Peyer's patch (tissue), 4 donors: ENCODE measurements around the gene CDK5. TPM values are rescaled to one million over a fixed set of nuclear protein-coding genes. Genes with fewer than 3 reads are reported as not detected.

Experiments
- DNase-seq, 3 donors: peaks; one replicate each; pipeline ENCODE4 v3.0.0-alpha.2; 2017 to 2019
- H3K27ac ChIP-seq, 4 donors: fragments of 200-600 bp; sonication (generic); one replicate each; pipeline ENCODE4 v1.5.1; 2016 to 2019
- H3K27me3 ChIP-seq, 2 donors: fragments of 200-600 bp; sonication (generic); one replicate each; pipeline ENCODE4 v1.5.1; 2019
- H3K36me3 ChIP-seq, 3 donors: fragments of 200-600 bp; sonication (generic); one replicate each; pipeline ENCODE4 v1.5.1; 2016 to 2019
- H3K4me1 ChIP-seq, 4 donors: fragments of 200-600 bp; sonication (generic); one replicate each; pipeline ENCODE4 v1.5.1; 2016 to 2019
- H3K4me3 ChIP-seq, 4 donors: fragments of 200-600 bp; sonication (generic); 1 replicate in 3 of 4; 2 replicates in 1 of 4; pipeline ENCODE4 v1.5.1; 2016 to 2019; ENCODE audit warnings: mild to moderate bottlenecking in 1 of 4
- H3K9me3 ChIP-seq, 4 donors: fragments of 200-600 bp; sonication (generic); one replicate each; pipeline ENCODE4 v1.5.1; 2016 to 2019; ENCODE audit warnings: mild to moderate bottlenecking in 1 of 4
- POLR2A ChIP-seq, 2 donors: fragments of 450-650 bp; IDR thresholded peaks; one replicate each; pipeline ENCODE4 v1.5.1; 2017; ENCODE audit warnings: antibody characterized with exemption in 2 of 2, mild to moderate bottlenecking in 2 of 2, moderate library complexity in 2 of 2
- total RNA-seq, 4 donors: library from RNA; depleted of rRNA; stranded (reverse); fragments of >200 nt; gene quantifications; one replicate each; pipeline ENCODE4 v1.1.0, GENCODE V29; 2016
- TF ChIP-seq, protein P1 (sequence below), 6 experiments: fragments of 450-650 bp in 4 of 6; fragments of 200-600 bp in 2 of 6; sonication (generic) in 1 of 6; IDR thresholded peaks; one replicate each; pipeline ENCODE4 v1.5.1; 2017 to 2019; ENCODE audit warnings: antibody characterized with exemption in 6 of 6, mild to moderate bottlenecking in 3 of 6, moderate library complexity in 1 of 6

Gene CDK5
- total RNA-seq, 4 donors from 2014 or later = 6.9 to 15.4 (median 13.8) TPM

DNA sequence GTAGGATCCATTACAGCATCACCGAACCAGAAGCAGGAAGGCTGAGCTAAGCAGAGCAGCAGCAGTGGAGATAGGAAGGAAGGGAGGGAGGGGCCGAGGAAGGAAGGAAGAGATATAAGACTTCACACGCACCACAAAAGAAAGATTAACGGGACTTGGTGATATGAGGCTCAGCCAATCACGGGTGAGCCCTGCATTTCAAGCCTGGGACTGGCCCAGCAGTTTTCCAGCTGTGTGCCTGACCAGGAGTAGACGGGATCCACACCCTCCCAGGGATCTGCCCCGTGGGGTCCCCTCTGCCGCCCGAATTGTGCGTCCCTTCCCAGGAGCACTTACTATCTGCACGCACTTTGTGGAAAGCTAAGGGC lies 49.6 kb downstream of the CDK5 start:
- peak overlapping the region; percentile 17 to 39 (median 30) for H3K4me3 ChIP-seq

DNA sequence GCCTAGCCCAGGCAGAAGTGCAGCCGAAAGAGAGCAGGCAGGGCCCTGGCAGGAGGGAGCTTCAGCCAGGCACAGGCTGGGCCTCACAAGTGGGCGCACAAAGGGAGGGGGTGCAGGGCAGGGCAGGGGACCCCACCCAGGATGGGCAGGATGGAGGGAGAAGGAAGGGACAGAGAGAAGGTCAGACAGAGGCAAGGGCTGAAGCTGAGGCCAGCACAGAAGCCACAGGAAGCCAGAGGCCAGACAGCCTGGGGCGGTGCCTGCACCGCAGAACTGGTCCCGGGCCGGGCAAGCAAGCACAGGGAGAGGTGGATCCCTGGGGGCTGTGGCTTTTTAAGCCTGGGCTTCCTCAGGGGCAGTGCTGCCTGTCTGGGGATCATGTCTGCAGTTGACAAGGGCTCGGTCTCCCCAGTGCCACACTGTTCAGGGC lies 50.2 kb downstream of the CDK5 start:
- DNase-seq = no peak
- no peak overlapping the region for H3K4me3 ChIP-seq
- TF ChIP-seq POLR2A (IDR thresholded peaks at IDR 0.05) = no peak
- TF ChIP-seq, protein P1, sequence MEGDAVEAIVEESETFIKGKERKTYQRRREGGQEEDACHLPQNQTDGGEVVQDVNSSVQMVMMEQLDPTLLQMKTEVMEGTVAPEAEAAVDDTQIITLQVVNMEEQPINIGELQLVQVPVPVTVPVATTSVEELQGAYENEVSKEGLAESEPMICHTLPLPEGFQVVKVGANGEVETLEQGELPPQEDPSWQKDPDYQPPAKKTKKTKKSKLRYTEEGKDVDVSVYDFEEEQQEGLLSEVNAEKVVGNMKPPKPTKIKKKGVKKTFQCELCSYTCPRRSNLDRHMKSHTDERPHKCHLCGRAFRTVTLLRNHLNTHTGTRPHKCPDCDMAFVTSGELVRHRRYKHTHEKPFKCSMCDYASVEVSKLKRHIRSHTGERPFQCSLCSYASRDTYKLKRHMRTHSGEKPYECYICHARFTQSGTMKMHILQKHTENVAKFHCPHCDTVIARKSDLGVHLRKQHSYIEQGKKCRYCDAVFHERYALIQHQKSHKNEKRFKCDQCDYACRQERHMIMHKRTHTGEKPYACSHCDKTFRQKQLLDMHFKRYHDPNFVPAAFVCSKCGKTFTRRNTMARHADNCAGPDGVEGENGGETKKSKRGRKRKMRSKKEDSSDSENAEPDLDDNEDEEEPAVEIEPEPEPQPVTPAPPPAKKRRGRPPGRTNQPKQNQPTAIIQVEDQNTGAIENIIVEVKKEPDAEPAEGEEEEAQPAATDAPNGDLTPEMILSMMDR (IDR thresholded peaks at IDR 0.05) = no peak
- H3K36me3 ChIP-seq = no peaks in the 10 kb centered on the region
- peaks cover 0 to 11% (median 0%) of the 10 kb centered on the region in 4 donors for H3K4me1 ChIP-seq
- no peaks in the 10 kb centered on the region for H3K27me3 ChIP-seq
- no peaks in the 10 kb centered on the region for H3K9me3 ChIP-seq
- peak overlapping the region in 3 of 4 donors; percentile 5 to 66 (median 49) for H3K27ac ChIP-seq

More for the DNA sequence above, 49.6 kb downstream of the CDK5 start:
- TF ChIP-seq, protein P1 (IDR thresholded peaks at IDR 0.05) = no peak
- TF ChIP-seq POLR2A (IDR thresholded peaks at IDR 0.05) = no peak
- H3K27ac ChIP-seq = peak overlapping the region in 3 of 4 donors; percentile 39 to 66 (median 49)
- no peaks in the 10 kb centered on the region for H3K36me3 ChIP-seq
- H3K27me3 ChIP-seq = no peaks in the 10 kb centered on the region
- DNase-seq = peak in 1 of 3 donors; percentile 38
- no peaks in the 10 kb centered on the region for H3K9me3 ChIP-seq
- H3K4me1 ChIP-seq = peaks cover 0 to 17% (median 0%) of the 10 kb centered on the region in 4 donors

DNA sequence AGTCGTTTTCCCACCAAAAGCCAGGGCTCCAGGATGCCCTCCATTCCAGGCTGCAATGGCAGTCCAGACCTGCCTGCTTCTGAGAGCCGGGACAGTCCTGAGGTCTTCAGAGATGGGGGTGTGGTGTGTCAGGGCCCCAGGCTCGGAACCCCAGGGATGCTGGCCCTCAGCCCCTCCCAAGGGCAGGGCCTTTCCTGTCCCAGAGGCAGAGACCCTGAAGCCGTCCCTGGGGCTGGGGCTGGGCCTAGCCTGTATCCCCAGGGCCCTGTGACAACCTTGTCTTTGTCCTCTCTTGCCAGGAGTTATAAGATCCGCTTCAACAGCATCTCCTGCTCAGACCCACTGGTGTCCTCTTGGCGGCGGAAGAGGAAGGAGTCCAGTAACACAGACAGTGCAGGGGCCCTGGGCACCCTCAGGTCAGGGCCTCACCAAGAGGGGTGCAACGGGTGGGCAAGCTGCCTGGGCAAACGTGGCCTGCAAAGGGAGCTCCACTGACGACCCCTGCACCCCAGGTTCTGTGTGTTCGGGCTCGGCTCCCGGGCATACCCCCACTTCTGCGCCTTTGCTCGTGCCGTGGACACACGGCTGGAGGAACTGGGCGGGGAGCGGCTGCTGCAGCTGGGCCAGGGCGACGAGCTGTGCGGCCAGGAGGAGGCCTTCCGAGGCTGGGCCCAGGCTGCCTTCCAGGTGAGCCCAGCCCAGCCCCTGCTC lies 51.0 kb downstream of the CDK5 start:
- no peak overlapping the region for H3K4me3 ChIP-seq
- H3K27ac ChIP-seq = no peak overlapping the region
- no peaks in the 10 kb centered on the region for H3K27me3 ChIP-seq
- peaks cover 0 to 5% (median 0%) of the 10 kb centered on the region in 4 donors for H3K4me1 ChIP-seq
- no peaks in the 10 kb centered on the region for H3K9me3 ChIP-seq
- TF ChIP-seq, protein P1 (IDR thresholded peaks at IDR 0.05) = no peak
- TF ChIP-seq POLR2A (IDR thresholded peaks at IDR 0.05) = no peak
- DNase-seq = no peak
- H3K36me3 ChIP-seq = no peaks in the 10 kb centered on the region

DNA sequence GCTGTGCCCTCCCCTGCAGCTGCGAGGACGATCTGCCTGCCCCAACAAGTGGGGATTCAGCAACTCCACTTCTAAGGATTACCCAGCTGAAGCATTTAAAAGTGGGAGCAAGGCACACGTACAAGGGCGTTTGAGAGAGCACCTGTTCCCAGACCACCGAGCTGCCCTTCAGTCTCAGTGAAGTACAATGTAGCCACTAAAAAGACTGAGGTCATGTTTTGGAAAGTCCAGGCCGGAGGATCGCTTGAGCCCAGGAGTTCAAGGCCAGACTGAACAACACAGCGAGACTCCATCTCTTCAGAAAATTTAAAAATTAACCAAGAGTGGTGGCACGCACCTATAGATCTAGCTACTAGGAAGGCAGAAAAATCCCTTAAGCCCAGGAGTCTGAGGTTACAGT lies 52.1 kb downstream of the CDK5 start:
- H3K4me1 ChIP-seq = peaks cover 0 to 5% (median 0%) of the 10 kb centered on the region in 4 donors
- no peak for TF ChIP-seq POLR2A (IDR thresholded peaks at IDR 0.05)
- TF ChIP-seq, protein P1 (IDR thresholded peaks at IDR 0.05) = no peak
- H3K36me3 ChIP-seq = no peaks in the 10 kb centered on the region
- no peak for DNase-seq
- no peaks in the 10 kb centered on the region for H3K27me3 ChIP-seq
- H3K9me3 ChIP-seq = no peaks in the 10 kb centered on the region
- no peak overlapping the region for H3K4me3 ChIP-seq
- H3K27ac ChIP-seq = no peak overlapping the region

Other genes starting within 250 kb of the CDK5 start
- gene AOC1, start 205.4 kb downstream of the CDK5 start, total RNA-seq = 1,000 to 10,000 TPM in 2 of 4 donors, 100 to 1,000 TPM in 1, 1 to 10 TPM in 1; 9.1 to 1,314 (median 833) TPM
- gene KCNH2, start 79.6 kb downstream of the CDK5 start, total RNA-seq = 1 to 10 TPM; 2.4 to 8.5 (median 3.4) TPM
- gene NOS3, start 66.9 kb downstream of the CDK5 start, total RNA-seq = 10 to 100 TPM in 1 of 4 donors, 1 to 10 TPM in 3; 1.2 to 18.2 (median 5.4) TPM
- gene ATG9B, start 33.4 kb downstream of the CDK5 start, total RNA-seq = under 1 TPM in 2 of 4 donors, not detected in 2; 0.27 to 0.28 TPM
- gene ABCB8, start 29.4 kb downstream of the CDK5 start, total RNA-seq = 10 to 100 TPM; 23.1 to 79.7 (median 42.7) TPM
- gene ASIC3, start 9.4 kb downstream of the CDK5 start, total RNA-seq = 10 to 100 TPM in 1 of 4 donors, 1 to 10 TPM in 3; 2.5 to 10.7 (median 5.0) TPM
- gene SLC4A2, start 1.7 kb upstream of the CDK5 start, total RNA-seq = 100 to 1,000 TPM; 101 to 143 (median 121) TPM
- 100 to 1,000 TPM in 3 of 4 donors, 10 to 100 TPM in 1; 99.0 to 239 (median 158) TPM for gene FASTK, start 22.9 kb upstream of the CDK5 start, total RNA-seq
- 100 to 1,000 TPM in 2 of 4 donors, 10 to 100 TPM in 2; 38.0 to 113 (median 100) TPM for gene TMUB1, start 25.6 kb upstream of the CDK5 start, total RNA-seq
- 100 to 1,000 TPM in 2 of 4 donors, 10 to 100 TPM in 2; 91.6 to 123 (median 101) TPM for gene AGAP3, start 28.6 kb upstream of the CDK5 start, total RNA-seq
- not detected for gene GBX1, start 109.8 kb upstream of the CDK5 start, total RNA-seq
- not detected for gene ASB10, start 129.4 kb upstream of the CDK5 start, total RNA-seq
- not detected for gene H2BK1, start 152.6 kb upstream of the CDK5 start, total RNA-seq
- 10 to 100 TPM; 20.7 to 29.7 (median 26.4) TPM for gene ABCF2, start 169.3 kb upstream of the CDK5 start, total RNA-seq
- gene CHPF2, start 174.6 kb upstream of the CDK5 start, total RNA-seq = 10 to 100 TPM; 31.4 to 50.2 (median 43.2) TPM
- 10 to 100 TPM in 3 of 4 donors, 1 to 10 TPM in 1; 1.2 to 61.1 (median 18.3) TPM for gene SMARCD3, start 190.8 kb upstream of the CDK5 start, total RNA-seq